HFF-Myc (cell line): Measurements from ENCODE around the gene ZNF780A.

ENCODE experiments used
- DNase-seq: peaks from one replicate; pipeline ENCODE4 v3.0.0-alpha.2; 2011; ENCODE audit warnings: low read depth; ENCODE audit errors: extremely low read depth
- H3K4me3 ChIP-seq: replicated peaks from 2 replicates; pipeline ENCODE4 v1.5.1; 2011; ENCODE audit warnings: low read depth, mild to moderate bottlenecking, control low read depth, low read length
- CTCF ChIP-seq: IDR thresholded peaks from 2 replicates; pipeline ENCODE4 v1.5.1; 2012; ENCODE audit warnings: mild to moderate bottlenecking, low read depth, low read length, control low read depth; ENCODE audit errors: missing control alignments

Gene ZNF780A

GRCh38 chr19:40090241-40091204 lies at the start of gene ZNF780A:
Gene ZNF780A, minus strand, starts transcription at chr19:40090943. Its CDS starts 6,190 bp downstream, at chr19:40084753.
- peak; percentile 24 for DNase-seq
- no peak for TF ChIP-seq CTCF
- peak within 1 kb of the TSS; percentile 91 for H3K4me3 ChIP-seq

GRCh38 chr19:40139533-40140287 lies 49.0 kb upstream of the ZNF780A start:
- peak; percentile 12 for DNase-seq
- TF ChIP-seq CTCF = peak; percentile 57
- no peak overlapping the region for H3K4me3 ChIP-seq

GRCh38 chr19:40136818-40137217 lies 46.1 kb upstream of the ZNF780A start:
- DNase-seq = no peak
- no peak overlapping the region for H3K4me3 ChIP-seq

GRCh38 chr19:40134866-40135265 lies 44.1 kb upstream of the ZNF780A start:
- no peak overlapping the region for H3K4me3 ChIP-seq
- no peak for DNase-seq
- no peak for TF ChIP-seq CTCF

More at GRCh38 chr19:40136818-40137217, 46.1 kb upstream of the ZNF780A start:
- no peak for TF ChIP-seq CTCF

- no peak overlapping the region for H3K4me3 ChIP-seq
- TF ChIP-seq CTCF = no peak
- no peak for DNase-seq
These were observed 42.7 kb upstream of the ZNF780A start for GRCh38 chr19:40133491-40133890.

- no peak for TF ChIP-seq CTCF
- H3K4me3 ChIP-seq = no peak overlapping the region
- no peak for DNase-seq
These were observed 39.3 kb upstream of the ZNF780A start for GRCh38 chr19:40130013-40130412.
